ENCODE results near the gene TSPAN3. TPM values are rescaled to one million over a fixed set of nuclear protein-coding genes. Genes with fewer than 3 reads are reported as not detected.
A peak's percentile ranks its signal among the peaks of the same experiment; 100 is the strongest.

The TSPAN3 gene
- 150 TPM for total RNA-seq

GRCh38 chr15:77070495-77071304 lies at the start of gene TSPAN3:
TSS of gene TSPAN3 (minus strand) at chr15:77071109. CDS start at chr15:77070954, 155 bp downstream.
- ATAC-seq: peak; percentile 98
- DNase-seq (ENCODE audit: low spot score): peak; percentile 94
- intact Hi-C loops (cut with DNase I): no loop called here

GRCh38 chr15:77120576-77120975 lies 49.7 kb upstream of the TSPAN3 start:
- intact Hi-C loops (cut with DNase I): no loop called here
- no peak for DNase-seq (ENCODE audit: low spot score)

GRCh38 chr15:77119446-77119845 lies 48.5 kb upstream of the TSPAN3 start:
- DNase-seq (ENCODE audit: low spot score) (no peak), ATAC-seq (peak; percentile 8)
- intact Hi-C loops (cut with DNase I): loop anchor here (5.0 to 10.0 kb wide), 2 partner anchors 375 to 423 kb away; no protein-coding TSS in a partner anchor

More at GRCh38 chr15:77120576-77120975, 49.7 kb upstream of the TSPAN3 start:
- ATAC-seq: no peak

GRCh38 chr15:77118882-77119321 lies 48.0 kb upstream of the TSPAN3 start:
- intact Hi-C loops (cut with DNase I): loop anchor here (5.0 to 10.0 kb wide), 2 partner anchors 376 to 423 kb away; no protein-coding TSS in a partner anchor
- ATAC-seq (peak; percentile 88), DNase-seq (ENCODE audit: low spot score) (no peak)

GRCh38 chr15:77115179-77115578 lies 44.3 kb upstream of the TSPAN3 start:
- DNase-seq (ENCODE audit: low spot score): no peak
- ATAC-seq: no peak
- intact Hi-C loops (cut with DNase I): loop anchor here (5.0 to 10.0 kb wide), 2 partner anchors 380 to 427 kb away; no protein-coding TSS in a partner anchor

- ATAC-seq: no peak
- no peak for DNase-seq (ENCODE audit: low spot score)
- intact Hi-C loops (cut with DNase I): loop anchor here (10.0 kb wide), 1 partner anchor 382 kb away; no protein-coding TSS in a partner anchor
Observed at GRCh38 chr15:77112838-77113504, 42.1 kb upstream of the TSPAN3 start.

GRCh38 chr15:77111789-77112188 lies 40.9 kb upstream of the TSPAN3 start:
- DNase-seq (ENCODE audit: low spot score) (no peak), ATAC-seq (no peak)
- intact Hi-C loops (cut with DNase I): loop anchor here (10.0 kb wide), 1 partner anchor 383 kb away; no protein-coding TSS in a partner anchor

GRCh38 chr15:77107531-77108355 lies 36.8 kb upstream of the TSPAN3 start:
- ATAC-seq (peak; percentile 87), DNase-seq (ENCODE audit: low spot score) (peak; percentile 74)
- intact Hi-C loops (cut with DNase I): no loop called here

- peak; percentile 73 for DNase-seq (ENCODE audit: low spot score)
- intact Hi-C loops (cut with DNase I): no loop called here
- peak; percentile 93 for ATAC-seq
Observed at GRCh38 chr15:77107068-77107467, 36.2 kb upstream of the TSPAN3 start.

GRCh38 chr15:77104155-77104554 lies 33.2 kb upstream of the TSPAN3 start:
- no peak for ATAC-seq
- DNase-seq (ENCODE audit: low spot score): no peak
- intact Hi-C loops (cut with DNase I): no loop called here

GRCh38 chr15:77099741-77100463 lies 29.0 kb upstream of the TSPAN3 start:
- DNase-seq (ENCODE audit: low spot score) (no peak), ATAC-seq (no peak)
- intact Hi-C loops (cut with DNase I): no loop called here

GRCh38 chr15:77098572-77098971 lies 27.7 kb upstream of the TSPAN3 start:
- ATAC-seq (no peak), DNase-seq (ENCODE audit: low spot score) (no peak)
- intact Hi-C loops (cut with DNase I): no loop called here

GRCh38 chr15:77097921-77098320 lies 27.0 kb upstream of the TSPAN3 start:
- DNase-seq (ENCODE audit: low spot score) (no peak), ATAC-seq (no peak)
- intact Hi-C loops (cut with DNase I): no loop called here

- intact Hi-C loops (cut with DNase I): no loop called here
- no peak for ATAC-seq
- DNase-seq (ENCODE audit: low spot score): no peak
Observed at GRCh38 chr15:77097248-77097721, 26.4 kb upstream of the TSPAN3 start.

- DNase-seq (ENCODE audit: low spot score) (no peak), ATAC-seq (no peak)
- intact Hi-C loops (cut with DNase I): no loop called here
Observed at GRCh38 chr15:77096541-77096940, 25.6 kb upstream of the TSPAN3 start.

GRCh38 chr15:77096138-77096537 lies 25.2 kb upstream of the TSPAN3 start:
- intact Hi-C loops (cut with DNase I): no loop called here
- DNase-seq (ENCODE audit: low spot score) (no peak), ATAC-seq (no peak)

GRCh38 chr15:77094397-77095030 lies 23.6 kb upstream of the TSPAN3 start:
- DNase-seq (ENCODE audit: low spot score) (no peak), ATAC-seq (no peak)
- intact Hi-C loops (cut with DNase I): no loop called here

- no peak for ATAC-seq
- intact Hi-C loops (cut with DNase I): no loop called here
- no peak for DNase-seq (ENCODE audit: low spot score)
Observed at GRCh38 chr15:77093436-77093835, 22.5 kb upstream of the TSPAN3 start.
